Adipocyte (in vitro differentiated cells): Measurements from ENCODE around the gene CALHM3.

ENCODE experiments used
- DNase-seq: peaks from one replicate; pipeline ENCODE4 v3.0.0-alpha.2; 2015; ENCODE audit warnings: low read depth
- H3K27me3 ChIP-seq: replicated peaks from 2 replicates; pipeline ENCODE4 v1.7.0; 2013; ENCODE audit warnings: mild to moderate bottlenecking, low read length, moderate library complexity; ENCODE audit not compliant: control insufficient read depth, insufficient read depth
- H3K36me3 ChIP-seq: 2 replicates; pipeline ENCODE4 v1.7.0; 2013; ENCODE audit warnings: low read length, mild to moderate bottlenecking, moderate library complexity; ENCODE audit not compliant: control insufficient read depth, insufficient read depth, severe bottlenecking
- H3K4me1 ChIP-seq: 2 replicates; pipeline ENCODE4 v1.7.0; 2013; ENCODE audit warnings: mild to moderate bottlenecking, low read length, moderate library complexity; ENCODE audit not compliant: control insufficient read depth, insufficient read depth
- H3K4me3 ChIP-seq: 2 replicates; pipeline ENCODE4 v1.7.0; 2013; ENCODE audit warnings: mild to moderate bottlenecking, low read length, moderate library complexity
- H3K9ac ChIP-seq: 2 replicates; pipeline ENCODE4 v1.7.0; 2013; ENCODE audit warnings: mild to moderate bottlenecking, low read length, moderate library complexity
- H3K9me3 ChIP-seq: 2 replicates; pipeline ENCODE4 v1.7.0; 2013; ENCODE audit warnings: mild to moderate bottlenecking, low read length, moderate library complexity; ENCODE audit not compliant: control insufficient read depth

CALHM3 gene

DNA sequence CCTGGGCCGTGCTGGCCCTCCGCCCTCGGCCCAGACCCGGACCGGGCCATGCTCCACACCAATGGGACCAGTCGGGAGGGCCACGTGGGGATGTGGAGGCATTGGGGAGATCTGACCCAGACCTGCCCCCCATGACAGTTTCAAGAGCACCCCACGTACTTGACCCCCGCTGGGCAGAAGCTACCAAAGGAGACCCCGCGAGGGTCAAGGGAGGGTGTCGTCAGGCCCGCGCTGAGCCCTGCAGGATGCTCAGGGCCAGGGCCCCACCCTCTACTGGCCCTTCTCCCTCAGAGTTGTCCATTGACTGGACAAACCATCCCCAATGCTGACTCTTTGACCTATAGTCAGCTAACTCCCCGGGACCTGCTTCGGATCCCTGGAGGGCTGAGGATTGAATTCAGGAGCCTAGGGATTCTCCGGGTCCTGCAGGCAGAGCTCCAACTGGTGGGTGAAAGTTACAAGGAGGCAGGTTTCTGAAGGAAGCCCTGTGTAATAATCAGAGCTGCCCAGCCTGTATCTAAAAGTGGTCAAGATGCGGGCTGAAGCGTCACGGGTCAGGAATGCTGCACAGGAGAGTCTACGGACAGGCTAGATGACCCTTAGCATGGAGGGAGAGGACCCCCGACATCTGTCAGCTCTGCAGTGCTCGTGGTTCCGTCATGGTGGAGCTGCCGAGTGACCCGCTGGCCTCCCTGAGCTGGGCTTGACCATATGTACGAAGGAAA is 26.4 kb downstream of the CALHM3 start:
- Histone ChIP-seq H3K36me3 (peaks cover 16% of the 10 kb centered on the region), H3K27me3 (no peaks in the 10 kb centered on the region), H3K9ac (peak overlapping the region; percentile 98), H3K4me1 (peaks cover 36% of the 10 kb centered on the region), H3K4me3 (peak overlapping the region; percentile 93), H3K9me3 (no peaks in the 10 kb centered on the region)
- no peak for DNase-seq

GRCh38 chr10:103451831-103452505 is 27.1 kb downstream of the CALHM3 start, which contains the start of gene CALHM2:
TSS of gene CALHM2 (minus strand) at chr10:103452370. CDS start at chr10:103449941, 2,429 bp downstream.
- Histone ChIP-seq H3K27me3 (no peaks in the 10 kb centered on the region), H3K9me3 (no peaks in the 10 kb centered on the region), H3K9ac (peak within 1 kb of the TSS; percentile 98), H3K4me3 (peak within 1 kb of the TSS; percentile 93), H3K36me3 (peaks cover 23% of the 10 kb centered on the region), H3K4me1 (peaks cover 43% of the 10 kb centered on the region)
- peak; percentile 84 for DNase-seq

- no peaks in the 10 kb centered on the region for H3K27me3 ChIP-seq
- peaks cover 50% of the 10 kb centered on the region for H3K4me1 ChIP-seq
- peaks cover 29% of the 10 kb centered on the region for H3K36me3 ChIP-seq
- peak; percentile 71 for DNase-seq
- peak overlapping the region; percentile 93 for H3K4me3 ChIP-seq
- H3K9ac ChIP-seq = peak overlapping the region; percentile 98
- H3K9me3 ChIP-seq = no peaks in the 10 kb centered on the region
These were observed 27.8 kb downstream of the CALHM3 start for GRCh38 chr10:103451091-103451813.

GRCh38 chr10:103450201-103450695 is 28.8 kb downstream of the CALHM3 start:
- H3K4me1 ChIP-seq = peaks cover 60% of the 10 kb centered on the region
- no peaks in the 10 kb centered on the region for H3K9me3 ChIP-seq
- H3K4me3 ChIP-seq = peak overlapping the region; percentile 93
- H3K27me3 ChIP-seq = no peaks in the 10 kb centered on the region
- DNase-seq = no peak
- peaks cover 35% of the 10 kb centered on the region for H3K36me3 ChIP-seq
- H3K9ac ChIP-seq = peak overlapping the region; percentile 98

- Histone ChIP-seq H3K9ac (peak overlapping the region; percentile 98), H3K4me1 (peaks cover 60% of the 10 kb centered on the region), H3K9me3 (no peaks in the 10 kb centered on the region), H3K36me3 (peaks cover 43% of the 10 kb centered on the region), H3K4me3 (peak overlapping the region; percentile 93), H3K27me3 (no peaks in the 10 kb centered on the region)
- no peak for DNase-seq
These were observed 29.6 kb downstream of the CALHM3 start for GRCh38 chr10:103449208-103450144.

DNA sequence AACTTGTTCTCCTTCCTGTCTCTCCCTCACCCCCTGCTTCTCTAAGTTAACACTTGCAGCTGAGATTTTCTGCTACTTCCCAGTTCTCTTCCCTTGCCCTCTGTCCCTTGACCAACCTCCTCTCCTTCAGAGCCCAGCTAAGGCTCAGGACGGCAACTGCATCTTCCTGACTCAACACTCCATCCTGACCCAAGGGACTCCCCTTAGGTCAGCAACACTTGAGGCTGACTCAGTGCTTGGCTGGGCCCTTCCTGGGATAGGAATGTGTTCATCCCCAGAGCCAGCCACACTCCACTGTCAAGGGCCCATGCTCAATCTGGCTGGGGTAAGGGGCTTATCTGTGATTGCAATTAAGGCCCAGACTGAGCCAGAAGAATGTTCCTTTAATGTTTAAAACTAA is 30.3 kb downstream of the CALHM3 start:
- Histone ChIP-seq H3K36me3 (peaks cover 50% of the 10 kb centered on the region), H3K4me3 (peak overlapping the region; percentile 93), H3K27me3 (no peaks in the 10 kb centered on the region), H3K9ac (peak overlapping the region; percentile 98), H3K4me1 (peaks cover 60% of the 10 kb centered on the region), H3K9me3 (no peaks in the 10 kb centered on the region)
- peak; percentile 83 for DNase-seq

DNA sequence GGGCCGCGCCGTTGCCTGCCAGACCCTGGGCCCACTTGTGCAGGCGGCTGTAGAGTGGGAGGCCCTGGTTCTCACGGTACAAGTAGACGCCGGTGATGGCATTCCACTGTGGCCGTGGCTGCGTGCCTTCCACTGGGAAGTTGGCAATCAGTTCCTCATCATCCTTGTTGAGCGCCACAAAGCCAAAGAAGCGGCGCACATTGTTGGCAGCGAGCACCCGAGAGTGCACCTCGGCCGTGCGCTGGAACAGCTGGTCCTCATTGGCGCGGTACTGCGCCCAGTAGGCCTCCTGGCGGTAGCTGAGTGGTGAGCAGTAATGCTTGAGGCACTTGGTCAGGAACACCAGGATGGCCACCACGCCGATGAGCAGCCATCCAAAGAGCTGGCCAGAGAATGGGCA is 31.9 kb downstream of the CALHM3 start:
- peak overlapping the region; percentile 76 for H3K9ac ChIP-seq
- H3K4me1 ChIP-seq = peaks cover 62% of the 10 kb centered on the region
- H3K36me3 ChIP-seq = peaks cover 66% of the 10 kb centered on the region
- no peak for DNase-seq
- no peaks in the 10 kb centered on the region for H3K27me3 ChIP-seq
- no peaks in the 10 kb centered on the region for H3K9me3 ChIP-seq
- no peak overlapping the region for H3K4me3 ChIP-seq

DNA sequence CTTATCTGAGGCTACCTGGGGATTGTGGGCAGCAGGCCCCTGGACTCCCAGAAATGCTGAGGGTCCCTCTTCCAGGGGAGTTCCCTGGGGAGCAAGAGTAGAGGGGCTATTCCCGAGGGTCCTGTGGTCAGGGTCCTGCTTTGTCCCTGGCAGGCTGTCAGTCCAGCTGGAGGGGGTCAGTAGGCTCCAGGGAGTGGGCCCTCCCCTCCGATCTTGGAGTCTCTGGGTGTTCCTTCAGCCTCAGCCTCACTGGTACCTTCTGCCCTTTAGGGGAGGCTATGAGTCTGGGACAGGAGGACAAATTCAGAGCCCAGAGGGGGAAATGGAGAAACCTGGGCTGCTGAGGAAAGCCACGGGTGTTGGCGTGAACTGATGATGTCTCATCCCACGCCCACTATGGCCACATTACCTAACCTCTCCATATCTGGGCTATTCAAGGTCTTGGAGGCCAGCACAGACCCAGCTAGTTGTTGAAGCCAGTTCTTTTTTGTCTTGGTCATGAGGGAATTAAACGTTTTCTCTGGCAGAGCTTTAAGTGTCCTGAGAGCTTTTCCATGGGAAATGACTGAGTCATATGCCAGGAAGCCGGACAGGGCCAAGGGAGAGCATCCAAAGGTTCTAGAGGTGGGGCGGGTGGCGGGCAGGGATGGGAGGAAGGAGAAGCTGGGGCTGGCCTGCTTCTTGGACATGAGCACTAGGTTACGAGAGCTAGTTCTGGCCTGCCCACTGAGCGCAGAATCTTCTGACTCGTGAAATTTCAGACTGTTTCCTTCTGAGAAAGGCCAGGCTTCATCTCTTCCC is 33.1 kb downstream of the CALHM3 start:
- H3K4me3 ChIP-seq = no peak overlapping the region
- no peaks in the 10 kb centered on the region for H3K27me3 ChIP-seq
- peak; percentile 21 for DNase-seq
- H3K9ac ChIP-seq = peak overlapping the region; percentile 76
- no peaks in the 10 kb centered on the region for H3K9me3 ChIP-seq
- H3K36me3 ChIP-seq = peaks cover 69% of the 10 kb centered on the region
- H3K4me1 ChIP-seq = peaks cover 73% of the 10 kb centered on the region

DNA sequence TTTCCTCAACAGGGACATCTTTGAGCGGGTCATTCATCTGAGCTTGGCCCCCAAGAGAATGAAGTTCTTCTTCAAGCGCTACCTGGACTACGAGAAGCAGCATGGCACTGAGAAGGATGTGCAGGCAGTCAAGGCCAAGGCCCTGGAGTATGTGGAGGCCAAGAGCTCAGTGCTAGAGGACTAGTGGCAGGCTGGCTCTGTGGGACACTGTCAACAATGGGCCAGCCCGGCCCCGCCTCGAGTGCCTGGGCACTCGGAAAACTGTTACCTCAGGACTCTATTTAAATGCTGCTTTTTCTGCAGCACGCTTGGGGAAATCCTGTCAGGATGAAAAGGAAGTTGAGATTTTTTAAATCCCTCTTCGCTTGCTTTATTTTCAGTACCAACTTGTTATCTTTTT is 33.7 kb downstream of the CALHM3 start:
- H3K36me3 ChIP-seq = peaks cover 72% of the 10 kb centered on the region

GRCh38 chr10:103444478-103444877 is 34.6 kb downstream of the CALHM3 start:
- Histone ChIP-seq H3K9ac (no peak overlapping the region), H3K27me3 (no peaks in the 10 kb centered on the region), H3K4me1 (peaks cover 63% of the 10 kb centered on the region), H3K9me3 (no peaks in the 10 kb centered on the region), H3K4me3 (no peak overlapping the region), H3K36me3 (peaks cover 72% of the 10 kb centered on the region)
- DNase-seq = no peak

More for the DNA sequence above, 33.7 kb downstream of the CALHM3 start:
- no peaks in the 10 kb centered on the region for H3K27me3 ChIP-seq
- no peak for DNase-seq
- H3K9me3 ChIP-seq = no peaks in the 10 kb centered on the region
- H3K4me1 ChIP-seq = peaks cover 71% of the 10 kb centered on the region
- no peak overlapping the region for H3K4me3 ChIP-seq
- H3K9ac ChIP-seq = peak overlapping the region; percentile 61
